Activated naive CD4-positive, alpha-beta T cell (primary cell): ENCODE measurements around the gene MGMT.

Source experiments
- DNase-seq, 4 experiments: peaks; one replicate each; lab custom pipeline; 2025; lab: John Stamatoyannopoulos, UW

The MGMT gene

DNA sequence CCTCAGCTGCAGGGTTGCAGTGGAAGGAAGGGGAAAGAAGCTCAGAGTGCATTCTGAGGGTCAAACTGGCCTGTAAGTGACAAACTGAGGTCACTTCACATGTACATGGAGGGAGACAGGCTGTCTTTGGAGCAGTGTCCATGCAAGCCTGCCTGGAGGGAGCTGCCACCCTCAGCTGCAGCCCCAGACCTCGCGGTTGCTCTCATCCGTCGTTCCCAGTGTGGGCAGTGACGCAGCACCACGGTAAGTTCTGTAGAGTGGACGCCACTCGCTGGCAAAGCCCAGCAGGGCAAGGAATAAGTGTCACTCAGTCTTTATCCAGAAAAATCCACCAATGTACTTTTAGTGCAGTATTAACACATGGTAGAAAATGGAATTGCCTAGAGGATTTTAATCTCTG lies 225.7 kb downstream of the MGMT start:
- no peak for DNase-seq

DNA sequence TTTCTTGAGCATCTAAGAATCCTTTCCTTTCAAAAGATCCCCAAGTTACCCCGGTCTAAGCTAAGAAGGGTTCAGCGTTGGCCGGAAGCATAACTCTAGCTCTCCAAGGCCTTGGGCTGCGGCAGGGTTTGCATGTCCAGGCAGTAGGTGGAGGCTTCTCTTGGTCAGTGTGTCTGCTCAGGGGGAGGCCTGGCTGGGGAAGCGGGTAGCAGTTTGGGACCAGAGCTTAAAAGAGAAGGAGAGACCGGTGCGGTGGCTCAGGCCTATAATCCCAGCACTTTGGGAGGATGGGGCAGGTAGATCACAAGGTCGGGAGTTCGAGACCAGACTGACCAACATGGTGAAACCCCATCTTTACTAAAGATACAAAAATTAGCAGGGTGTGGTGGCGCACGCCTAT lies 226.3 kb downstream of the MGMT start:
- no peak for DNase-seq

DNA sequence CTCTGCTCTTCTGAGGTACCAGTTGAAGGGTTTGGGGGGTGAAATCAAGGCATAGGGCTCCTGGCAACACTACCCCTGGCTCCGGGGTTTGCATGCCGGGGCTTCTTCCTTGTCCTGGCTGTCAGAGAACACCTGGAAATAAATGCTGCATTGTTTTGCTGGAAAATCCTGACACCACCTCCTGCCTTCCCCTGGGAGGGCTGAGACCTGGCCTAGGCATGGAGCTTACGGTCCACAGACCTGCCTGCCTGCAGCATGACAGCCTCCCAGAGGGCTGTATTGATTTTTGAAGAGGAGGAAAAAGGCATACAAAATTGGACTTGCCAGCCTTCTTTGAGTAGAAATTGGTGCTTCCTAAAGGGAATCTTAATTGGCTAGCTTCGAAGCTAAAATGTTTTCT lies 227.1 kb downstream of the MGMT start:
- no peak for DNase-seq

DNA sequence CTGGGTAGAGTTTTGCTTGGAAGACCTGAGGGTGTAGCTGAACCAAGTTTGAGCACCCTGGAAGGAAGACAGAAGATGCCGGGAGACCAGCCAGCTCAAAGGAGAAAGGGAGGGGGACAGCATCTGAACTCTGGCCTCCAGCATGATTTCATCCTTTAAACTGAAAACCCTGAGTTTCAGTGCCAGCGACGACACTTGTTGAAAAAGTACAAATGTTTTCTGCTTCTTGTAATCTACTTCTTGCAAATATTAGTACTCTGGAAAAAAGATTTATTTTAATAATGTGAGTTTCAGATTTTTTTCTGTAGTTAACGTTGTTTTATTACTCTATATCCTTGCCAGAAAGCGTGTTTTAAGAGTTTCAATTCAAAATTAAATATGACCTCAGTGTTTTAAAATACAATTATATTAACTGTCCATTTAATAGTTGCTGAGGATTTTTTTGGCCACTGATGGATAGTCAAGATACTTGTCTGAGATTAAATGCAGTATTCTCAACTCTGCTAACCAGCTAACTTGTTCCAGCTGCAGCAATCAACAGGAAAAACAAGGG lies 227.7 kb downstream of the MGMT start:
- DNase-seq, result no peak

DNA sequence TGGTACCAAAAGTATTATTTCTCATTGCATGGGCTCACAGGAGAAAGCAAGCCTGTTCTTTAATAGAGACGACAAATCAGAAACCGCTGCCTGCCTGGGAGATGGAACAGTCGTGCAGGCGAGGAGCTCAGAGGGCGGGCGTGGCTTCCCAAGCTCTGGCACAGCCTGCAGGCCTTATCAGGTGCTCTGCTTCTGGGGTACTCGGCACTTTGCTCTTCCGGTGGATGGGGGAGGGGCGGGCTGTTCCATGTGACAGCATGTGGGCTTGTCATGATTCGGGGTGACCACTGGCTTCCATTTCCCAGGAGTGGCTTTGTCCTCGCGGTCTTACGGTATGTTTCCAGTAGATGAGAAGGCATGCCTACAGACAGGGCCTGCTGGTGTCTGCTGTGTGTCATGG lies 228.6 kb downstream of the MGMT start:
- DNase-seq, result no peak

DNA sequence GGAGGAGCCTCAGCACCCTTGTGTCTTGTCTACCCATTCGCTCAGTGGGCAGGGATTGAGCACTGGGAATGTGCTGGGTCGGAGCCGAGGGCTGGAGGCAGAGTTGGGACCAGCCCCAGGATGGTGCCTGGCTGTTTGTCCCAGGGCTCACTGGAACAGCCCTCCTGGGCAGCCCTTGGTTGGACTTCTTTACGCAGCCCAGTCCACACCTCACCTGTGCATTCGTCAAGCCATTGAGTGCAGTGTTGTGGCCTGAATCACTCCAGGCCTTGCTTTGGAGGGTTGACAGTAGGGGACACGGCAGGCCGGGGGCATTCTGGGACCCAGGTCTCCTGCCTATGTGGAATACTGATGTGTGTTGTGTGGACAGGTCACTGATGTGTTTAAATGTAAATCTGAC lies 229.6 kb downstream of the MGMT start:
- no peak for DNase-seq

DNA sequence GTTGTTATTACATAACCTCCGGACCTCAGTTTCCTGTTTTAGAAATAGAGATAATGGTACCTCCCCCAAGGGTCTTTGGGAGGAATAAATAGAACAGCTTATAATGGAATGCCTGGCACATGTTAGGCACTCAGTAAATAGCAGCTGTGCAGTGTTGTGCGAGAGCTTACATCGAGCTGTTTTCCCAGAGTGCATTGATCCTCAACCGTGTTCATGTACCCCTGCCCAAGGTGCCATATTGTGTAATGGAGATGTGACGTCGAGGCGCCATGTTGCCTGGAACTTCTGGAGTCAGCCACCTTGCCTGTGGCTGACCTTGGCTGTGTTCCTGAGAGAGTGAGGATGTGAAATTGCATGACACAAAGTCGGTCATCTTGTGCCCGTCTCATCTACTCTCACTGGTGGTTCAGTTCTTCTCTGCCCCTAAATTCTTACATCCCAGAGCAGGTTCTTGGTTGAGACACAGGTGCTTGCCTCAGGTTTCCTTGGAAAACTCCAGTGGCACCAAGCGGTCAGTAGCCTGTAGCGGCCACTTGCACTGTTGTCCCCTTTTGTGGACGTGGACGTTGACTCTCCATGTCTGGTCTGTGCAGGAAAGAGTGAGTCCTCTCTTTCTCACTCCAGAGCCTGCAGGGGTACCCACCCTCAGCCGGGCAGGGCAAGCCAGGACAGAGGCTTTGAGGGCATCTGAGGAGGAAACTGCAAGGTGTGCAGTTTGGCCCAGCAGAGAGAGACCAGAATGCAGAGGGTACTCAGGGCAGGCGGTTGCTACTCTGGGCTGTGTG lies 230.6 kb downstream of the MGMT start:
- DNase-seq, result no peak

DNA sequence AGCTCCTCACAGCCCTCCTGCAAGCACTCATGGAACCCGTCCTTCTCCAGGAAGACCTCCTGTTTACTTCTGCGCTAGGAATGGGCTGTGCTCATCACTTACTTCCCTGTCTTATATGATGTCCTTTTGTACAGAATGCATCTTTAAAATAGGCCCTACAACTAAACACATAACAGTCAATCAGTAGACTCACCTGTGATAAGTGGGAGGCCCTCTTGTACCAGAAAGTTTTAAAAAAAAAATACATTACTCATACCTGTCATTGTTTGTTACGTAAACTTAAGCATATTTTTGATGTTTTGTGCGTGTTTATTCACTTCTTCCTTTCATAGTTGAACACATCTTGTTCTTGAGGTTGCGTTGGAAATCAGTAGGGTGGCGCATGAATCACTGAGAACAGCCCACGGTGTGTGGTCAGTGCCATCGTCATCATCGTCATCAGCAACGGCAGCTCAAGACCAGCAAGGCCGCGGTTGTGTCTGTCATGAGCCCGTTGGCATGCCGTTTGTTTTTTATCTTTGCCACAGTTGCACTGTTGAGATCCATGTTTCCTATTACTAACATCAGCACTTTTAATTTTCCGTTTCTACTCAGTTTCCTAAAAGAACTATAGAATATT lies 232.8 kb downstream of the MGMT start:
- DNase-seq, result no peak

DNA sequence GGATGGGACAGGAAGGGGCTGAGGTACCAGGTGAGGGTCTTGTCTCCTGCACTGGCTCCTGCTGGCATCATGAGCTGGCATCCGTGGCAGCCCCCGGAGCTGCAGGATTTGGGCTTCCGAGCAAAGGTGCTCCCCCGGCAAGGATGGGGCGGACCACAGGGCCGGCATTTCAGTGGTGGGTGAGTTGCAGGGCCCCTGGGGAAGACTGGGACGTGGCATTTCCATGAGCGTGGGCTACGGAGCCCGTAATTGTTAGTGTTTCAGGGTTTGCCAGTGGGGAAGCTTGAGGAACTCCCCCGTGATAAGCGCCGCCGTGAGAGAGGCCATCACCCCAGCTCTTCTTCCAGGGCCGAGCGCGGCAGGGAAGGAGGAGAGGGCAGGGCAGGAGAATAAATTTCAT lies 235.6 kb downstream of the MGMT start:
- no peak for DNase-seq

DNA sequence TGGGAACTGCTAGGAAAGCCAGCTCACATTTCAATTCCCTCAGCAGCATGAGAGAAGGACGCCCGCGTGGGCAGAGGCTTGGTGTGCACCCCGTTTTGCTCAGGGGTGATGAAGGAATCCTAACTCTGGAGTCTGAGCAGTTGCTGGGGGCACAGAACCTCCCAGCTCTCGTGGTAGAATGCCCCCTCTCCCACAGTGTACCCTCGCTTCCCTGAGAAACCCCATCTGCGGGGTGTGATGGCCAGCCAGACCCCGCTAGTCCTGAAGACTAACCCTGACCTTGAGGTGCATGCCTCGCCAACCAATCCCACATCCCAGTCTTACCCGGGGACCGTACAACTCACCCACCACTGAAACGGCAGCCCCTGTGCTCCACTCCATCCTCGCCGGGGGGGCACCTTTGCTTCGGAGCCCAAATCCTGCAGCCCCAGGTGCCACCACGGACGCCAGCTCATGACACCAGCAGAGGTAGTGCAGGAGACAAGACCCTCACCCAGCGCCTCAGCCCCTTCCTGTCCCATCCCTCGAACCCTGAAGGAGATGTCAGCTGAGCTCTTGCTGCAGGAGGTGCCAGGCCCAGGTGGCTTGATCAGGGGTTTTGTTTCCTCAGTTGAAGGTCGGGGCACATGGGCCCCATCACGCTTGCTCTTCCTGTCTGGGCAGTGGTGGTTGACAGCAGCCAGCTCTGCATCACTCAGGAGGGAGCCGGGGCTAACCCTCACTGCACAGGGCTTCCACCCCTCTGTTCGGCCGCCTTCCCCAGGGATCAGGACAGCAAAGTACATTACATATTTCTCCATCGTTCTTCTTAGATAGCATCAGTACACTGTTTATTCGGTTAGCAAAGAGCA lies 236.5 kb downstream of the MGMT start:
- DNase-seq, result no peak

DNA sequence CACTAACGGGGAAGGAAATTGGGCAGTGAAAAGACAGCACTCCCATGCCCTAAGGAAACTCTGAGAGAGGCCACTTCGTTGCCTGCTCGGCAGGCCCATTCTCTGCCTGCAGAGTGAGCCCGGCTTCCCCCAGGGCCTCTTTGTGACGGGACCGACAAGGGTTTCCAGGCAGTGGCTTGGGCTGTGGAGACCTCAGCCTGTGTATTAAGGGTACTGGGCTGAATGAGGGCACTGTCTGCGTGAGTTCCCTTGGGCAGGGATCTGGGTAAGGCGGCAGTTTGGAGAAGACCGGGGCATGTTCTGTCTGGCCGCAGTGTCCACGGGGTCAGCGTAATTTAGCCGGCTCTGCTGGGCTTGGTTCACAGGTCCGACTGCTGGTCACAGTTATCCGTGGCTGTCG lies 237.2 kb downstream of the MGMT start:
- DNase-seq, result no peak

DNA sequence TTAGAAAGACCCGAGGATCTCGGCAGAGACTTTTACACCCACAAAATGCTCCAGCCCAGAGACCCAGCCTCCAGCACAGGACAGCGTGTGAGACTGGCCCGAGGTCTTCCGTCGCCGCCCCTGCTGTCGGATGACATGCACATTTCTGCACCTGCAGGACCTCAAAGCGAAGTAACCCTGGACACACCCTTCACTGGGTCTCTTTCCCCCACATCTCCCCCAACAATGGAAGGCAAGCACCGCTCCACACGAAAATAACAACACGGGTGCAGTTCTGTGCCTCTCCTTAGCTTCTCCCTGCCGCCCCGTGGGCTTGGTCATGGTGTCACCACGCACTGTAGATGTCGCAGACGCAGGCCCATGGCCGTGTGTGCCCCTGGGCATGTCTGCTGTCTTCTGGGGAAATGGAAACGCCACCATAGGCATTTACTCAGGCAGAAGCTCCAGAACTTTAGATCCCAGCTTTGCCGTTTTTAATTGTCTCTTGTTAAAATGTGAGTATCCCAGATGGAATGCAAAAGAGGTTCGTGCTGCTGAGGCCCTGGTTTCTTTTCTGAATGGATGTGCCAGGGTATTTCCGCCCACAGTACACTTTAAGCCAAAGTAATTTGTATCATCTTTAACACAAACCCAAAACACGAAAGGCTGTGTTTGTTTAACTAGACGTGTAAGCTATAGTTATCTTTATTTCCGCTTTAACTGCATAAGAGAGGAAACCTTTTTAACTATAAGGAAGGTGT lies 237.9 kb downstream of the MGMT start:
- no peak for DNase-seq

DNA sequence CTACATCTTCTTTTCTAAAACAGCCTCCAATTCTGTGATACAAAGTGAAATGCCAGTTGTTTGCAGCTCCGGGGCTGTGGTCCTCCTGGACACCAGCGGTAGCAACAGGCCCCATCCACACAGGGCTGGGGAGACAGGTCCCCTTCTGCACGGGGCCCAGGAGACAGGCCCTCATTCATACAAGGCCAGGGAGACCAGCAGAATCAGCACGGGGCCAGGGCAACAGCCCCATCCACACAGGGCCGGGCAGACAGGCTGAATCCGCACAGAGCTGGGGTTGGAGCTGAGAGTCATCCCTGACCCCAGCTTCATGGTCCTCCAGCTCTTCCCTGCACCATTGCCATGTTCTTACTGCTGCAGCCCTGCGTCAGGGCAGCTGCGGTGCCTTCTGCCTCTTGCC lies 238.6 kb downstream of the MGMT start:
- no peak for DNase-seq

DNA sequence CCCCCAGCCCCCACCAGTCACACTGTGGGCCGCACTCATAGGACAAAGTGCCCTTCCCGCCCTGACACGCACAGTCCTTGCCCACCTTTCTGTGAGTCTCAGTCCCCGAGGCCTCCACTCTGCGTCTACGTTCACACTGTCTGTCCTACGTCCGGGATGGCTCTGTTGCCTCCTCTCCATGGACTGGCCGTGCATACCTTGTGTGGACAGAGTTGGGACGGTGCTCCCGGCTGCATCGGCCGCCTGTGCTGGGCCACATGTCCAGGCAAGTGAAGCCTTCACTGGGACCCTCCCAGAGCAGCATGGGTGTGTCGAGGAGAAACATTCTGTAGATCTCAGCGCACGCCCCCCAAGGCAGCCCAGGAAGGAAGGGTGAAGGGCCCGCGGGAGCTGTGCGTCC lies 239.0 kb downstream of the MGMT start:
- DNase-seq, result no peak

DNA sequence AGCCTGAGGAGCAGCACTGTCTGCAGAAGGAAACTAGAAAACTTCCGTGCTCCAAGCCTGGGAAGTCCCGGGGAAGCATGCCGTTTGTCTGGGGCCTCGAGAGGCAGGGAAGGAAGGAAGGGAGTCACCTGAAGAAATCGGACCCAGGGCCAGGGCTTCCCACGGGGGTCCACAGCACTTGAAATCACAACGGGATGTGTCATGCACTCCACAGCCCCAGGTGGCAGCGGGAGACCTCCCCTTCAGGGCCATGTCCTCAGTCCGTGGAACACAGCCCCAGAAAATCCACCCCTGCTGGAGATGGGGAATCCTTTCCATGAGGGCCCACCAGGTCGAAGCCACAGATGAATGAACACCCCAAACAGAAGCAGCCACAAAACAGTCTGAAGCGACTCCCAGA lies 239.5 kb downstream of the MGMT start:
- DNase-seq, result no peak

DNA sequence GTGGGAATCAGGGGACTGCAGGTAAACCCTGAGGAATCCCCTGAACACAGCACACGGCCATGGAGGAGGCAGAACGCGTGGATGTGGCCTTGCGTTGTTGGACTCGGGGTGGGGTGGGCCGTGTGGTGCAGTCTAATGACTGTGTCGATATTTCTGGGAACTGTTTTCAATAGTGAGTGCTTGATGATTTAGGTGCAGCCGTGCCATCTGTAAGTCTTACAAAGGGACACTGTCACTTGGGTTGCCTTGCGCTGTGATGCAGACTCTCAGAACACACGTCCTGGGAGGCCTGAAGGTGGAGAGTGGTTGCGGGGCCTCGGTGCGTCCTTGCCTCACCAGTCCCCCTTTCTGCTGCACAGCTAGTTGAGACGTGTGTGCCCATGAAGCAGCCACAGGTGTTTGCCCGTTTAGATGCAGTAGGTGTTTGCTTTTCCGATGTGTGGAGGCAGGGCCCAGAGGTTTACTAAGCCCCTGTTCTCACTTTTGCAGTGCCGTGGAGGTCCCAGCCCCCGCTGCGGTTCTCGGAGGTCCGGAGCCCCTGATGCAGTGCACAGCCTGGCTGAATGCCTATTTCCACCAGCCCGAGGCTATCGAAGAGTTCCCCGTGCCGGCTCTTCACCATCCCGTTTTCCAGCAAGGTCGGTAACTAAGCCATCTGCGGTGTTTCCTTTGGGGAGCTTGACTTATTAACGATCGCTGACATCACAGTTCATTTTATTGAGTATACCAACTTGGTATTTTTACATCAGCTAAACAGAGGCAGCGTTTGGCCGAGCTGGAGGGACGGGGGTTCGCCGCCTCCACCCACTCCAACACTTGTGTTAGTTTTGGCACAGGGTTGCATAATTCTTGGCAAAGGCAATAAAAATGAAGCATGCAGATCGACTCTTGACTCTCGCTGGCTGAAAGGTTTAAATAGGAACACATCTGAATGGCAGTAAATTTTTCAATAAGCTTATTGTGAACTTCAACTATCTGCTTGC lies 240.7 kb downstream of the MGMT start:
- DNase-seq, result no peak

DNA sequence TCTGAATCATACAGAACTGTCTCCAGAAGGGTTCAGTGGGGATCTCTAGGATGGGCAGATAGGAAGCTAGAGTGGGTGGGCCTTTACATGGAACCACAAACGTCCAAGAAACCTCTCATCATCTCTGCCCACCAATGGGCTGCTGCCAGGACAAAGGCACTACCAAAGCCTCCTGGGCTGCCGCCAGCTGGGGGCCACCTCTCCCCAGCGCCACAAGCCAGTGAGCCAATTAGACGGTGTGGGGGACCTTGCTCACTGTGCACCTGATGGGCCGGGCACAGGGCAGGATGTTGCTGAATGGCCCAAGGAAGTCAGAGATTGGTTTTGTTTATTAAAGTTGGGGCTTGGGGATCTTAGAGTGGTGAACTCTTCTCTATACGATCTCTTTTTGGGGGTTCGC lies 242.1 kb downstream of the MGMT start:
- DNase-seq, result no peak

DNA sequence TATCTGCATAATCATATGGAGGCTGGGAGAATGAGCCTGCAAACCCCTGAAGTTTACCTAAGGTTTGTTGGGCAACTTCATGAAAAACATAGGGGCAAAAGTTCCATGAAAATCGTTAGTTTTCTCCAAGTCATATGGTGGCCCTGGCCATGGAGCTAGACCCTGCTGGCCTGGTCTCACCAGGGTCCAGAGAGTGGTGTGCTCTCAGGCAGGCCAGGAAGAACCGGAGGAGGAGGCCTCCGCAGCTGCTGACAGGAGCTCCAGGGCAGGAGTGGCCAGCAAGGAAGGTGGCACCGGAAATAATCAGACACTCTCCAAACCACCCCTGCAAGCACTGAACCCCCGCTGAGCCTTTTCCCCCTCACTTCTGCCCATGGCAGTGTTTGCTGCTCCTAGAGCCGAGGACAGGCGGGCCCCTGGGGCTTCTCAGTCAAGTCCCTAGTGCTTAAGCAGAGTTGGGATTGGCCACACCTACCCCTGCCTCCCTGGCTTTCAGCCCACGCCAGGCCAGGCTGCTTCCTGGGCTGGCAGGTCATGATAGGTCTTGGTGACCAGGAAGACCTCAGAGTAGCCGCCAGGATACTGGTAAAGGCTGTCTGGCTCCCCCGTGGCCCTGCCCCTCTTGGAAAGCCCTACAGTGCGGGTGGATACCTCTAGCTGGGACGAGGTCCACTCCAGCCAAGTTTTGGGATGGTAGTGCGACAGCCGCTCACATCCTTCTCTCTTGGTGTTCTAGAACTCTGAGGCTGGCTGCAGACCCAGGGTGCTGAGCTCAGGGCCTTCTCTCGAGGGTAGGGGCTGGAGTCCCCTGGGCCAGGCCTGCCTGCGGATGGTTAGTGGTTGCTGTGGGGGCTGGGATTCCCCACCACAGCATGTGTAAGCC lies 242.8 kb downstream of the MGMT start:
- DNase-seq, result no peak

DNA sequence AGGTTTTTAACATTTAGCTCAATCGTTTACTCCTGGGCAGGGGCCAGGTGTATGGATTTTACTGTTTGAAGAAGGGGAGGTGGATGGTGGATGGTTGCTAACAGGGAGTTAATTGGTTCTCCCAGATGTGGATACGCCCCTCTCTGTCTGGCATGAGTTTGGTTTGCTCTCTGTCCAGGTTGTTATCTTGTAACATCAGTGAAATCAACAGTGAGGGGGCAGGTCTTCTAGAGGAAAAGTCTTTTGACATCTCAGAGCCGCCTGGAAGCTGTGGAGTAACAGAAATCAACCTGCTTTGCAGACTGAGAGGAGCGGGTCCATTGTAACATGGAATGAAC lies 243.4 kb downstream of the MGMT start:
- DNase-seq, result no peak

DNA sequence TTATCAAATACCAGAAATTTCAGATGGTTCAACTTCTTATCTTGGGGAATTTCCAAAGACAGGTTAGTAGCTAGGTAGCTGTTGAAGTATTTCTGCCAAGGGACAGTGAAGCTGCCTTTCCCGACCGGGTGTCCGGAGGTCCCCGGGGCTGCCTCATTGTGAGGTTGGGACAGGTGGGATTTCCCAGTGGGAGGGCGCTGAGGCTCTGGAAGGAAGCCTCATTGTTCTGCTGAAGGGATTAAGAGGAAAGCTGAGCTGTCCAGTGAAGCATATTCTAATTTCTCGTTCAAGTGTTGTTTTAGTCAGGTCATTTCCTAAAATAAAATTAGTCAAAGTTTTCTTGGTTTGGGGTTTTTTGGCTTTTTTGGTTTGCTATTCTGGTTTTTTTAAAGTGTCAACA lies 244.2 kb downstream of the MGMT start:
- DNase-seq, result no peak
